ENCODE measurements around the gene MEMO1. TPM values are rescaled to one million over a fixed set of nuclear protein-coding genes. Genes with fewer than 3 reads are reported as not detected.

The MEMO1 gene
- total and polyA plus RNA-seq, 2 of the 4 experiments (the other 2 are of a cell fraction): 23.7 to 49.7 TPM

DNA sequence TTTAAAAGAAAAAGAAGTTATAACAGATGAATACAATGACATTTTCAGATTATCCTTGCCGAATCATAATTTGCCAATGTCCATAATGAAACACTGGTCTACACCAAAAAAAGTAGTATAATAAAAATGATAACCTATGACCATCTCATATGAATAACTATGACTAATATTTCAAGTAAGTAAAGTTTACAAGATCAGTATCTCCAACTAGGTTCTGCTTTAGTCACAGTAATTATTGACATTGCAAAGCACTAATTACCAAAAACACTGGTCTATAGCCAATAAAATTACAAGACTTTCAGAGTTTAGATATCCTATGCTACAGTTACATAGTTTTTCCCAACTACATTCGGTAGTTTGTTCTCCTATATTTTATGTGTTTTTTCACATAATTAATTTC is 136.7 kb downstream of the MEMO1 start:
- WGBS, 2 experiments (ENCODE audit: extremely low coverage in 2 of 2, insufficient read length in 1 of 2): no CpG with 5 or more reads among the region's 2 CpGs
- no peaks in the 10 kb centered on the region for H3K27me3 ChIP-seq (ENCODE audit: control insufficient read depth, insufficient read depth, low read length)
- DNase-seq (peak; percentile 5), ATAC-seq (ENCODE audit: low read depth) (no peak)
- in situ Hi-C loops (cut with MboI; ENCODE audit: low sequenced_read_pairs) (no loop called here), dilution Hi-C loops (cut with HindIII; ENCODE audit: low sequenced_read_pairs, unreplicated experiment) (no loop called here), intact Hi-C loops (cut with micrococcal nuclease) (no loop called here)
- H2BK20ac ChIP-seq (ENCODE audit: low read depth, low read length): no peak overlapping the region
- H3K4me3 ChIP-seq (ENCODE audit: insufficient read depth, low read depth, low read length): no peak overlapping the region
- H3K56ac ChIP-seq (ENCODE audit: extremely low read depth, insufficient read depth, low read length): no peak overlapping the region
- no peak overlapping the region for H4K91ac ChIP-seq (ENCODE audit: insufficient read depth, low read depth, low read length)
- peaks cover 3 to 17% of the 10 kb centered on the region in 2 experiments; a peak in 3 of 4 replicates for H3K79me1 ChIP-seq (ENCODE audit: low read depth in 1 of 2, low read length in 2 of 2)
- no TSS peak for BruUV-seq (replicated peaks)
- no peak overlapping the region for H4K5ac ChIP-seq (ENCODE audit: low read depth, low read length)
- no peak overlapping the region for H3K9ac ChIP-seq (ENCODE audit: low read depth, low read length)
- no peak overlapping the region for H2AK5ac ChIP-seq (ENCODE audit: low read depth, low read length)
- H2BK120ac ChIP-seq (ENCODE audit: low read depth, low read length): no peak overlapping the region
- 0 out of 2 replicates have a peak, but pooled peaks cover 3% of the 10 kb centered on the region for H3K9me1 ChIP-seq (ENCODE audit: insufficient read depth, low read length)
- POLR2A ChIA-PET (ENCODE audit: unreplicated experiment): no interaction called here
- H2BK5ac ChIP-seq (ENCODE audit: low read depth, low read length, poor library complexity, severe bottlenecking): no peak overlapping the region
- no peaks in the 10 kb centered on the region; the same call in 1 of the 2 replicates for H3K4me1 ChIP-seq (ENCODE audit: control insufficient read depth, insufficient read depth, low read length)
- no peak overlapping the region for H2BK15ac ChIP-seq (ENCODE audit: low read depth, low read length)
- no peak overlapping the region for H3K4me2 ChIP-seq (ENCODE audit: low read depth, low read length)
- H3K36me3 ChIP-seq (ENCODE audit: control insufficient read depth, insufficient read depth, low read length): no peaks in the 10 kb centered on the region
- TF ChIP-seq FOS (IDR thresholded peaks at IDR 0.05; ENCODE audit: low read depth, low read length) (no peak), POLR2A (IDR thresholded peaks at IDR 0.05; ENCODE audit: low read depth, low read length) (no peak), SMC3 (IDR thresholded peaks at IDR 0.05; ENCODE audit: low read depth, low read length) (no peak), RAD21 (IDR thresholded peaks at IDR 0.05; ENCODE audit: low read length) (no peak), RFX5 (IDR thresholded peaks at IDR 0.05; ENCODE audit: low read depth, low read length) (no peak)
- TF ChIP-seq, protein P1, sequence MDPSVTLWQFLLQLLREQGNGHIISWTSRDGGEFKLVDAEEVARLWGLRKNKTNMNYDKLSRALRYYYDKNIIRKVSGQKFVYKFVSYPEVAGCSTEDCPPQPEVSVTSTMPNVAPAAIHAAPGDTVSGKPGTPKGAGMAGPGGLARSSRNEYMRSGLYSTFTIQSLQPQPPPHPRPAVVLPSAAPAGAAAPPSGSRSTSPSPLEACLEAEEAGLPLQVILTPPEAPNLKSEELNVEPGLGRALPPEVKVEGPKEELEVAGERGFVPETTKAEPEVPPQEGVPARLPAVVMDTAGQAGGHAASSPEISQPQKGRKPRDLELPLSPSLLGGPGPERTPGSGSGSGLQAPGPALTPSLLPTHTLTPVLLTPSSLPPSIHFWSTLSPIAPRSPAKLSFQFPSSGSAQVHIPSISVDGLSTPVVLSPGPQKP (IDR thresholded peaks at IDR 0.05; ENCODE audit: borderline replicate concordance, low read depth, low read length): no peak
- H3K14ac ChIP-seq (replicated peaks; ENCODE audit: low read depth, low read length): no peak overlapping the region
- H2AFZ ChIP-seq (replicated peaks; ENCODE audit: low read length, poor library complexity): no peak overlapping the region
- no peak overlapping the region for H3K23ac ChIP-seq (ENCODE audit: low read depth, low read length)
- H2AK9ac ChIP-seq (replicated peaks; ENCODE audit: low read depth, low read length, poor library complexity): no peak overlapping the region
- no peak overlapping the region for H3K27ac ChIP-seq (ENCODE audit: insufficient read depth, low read length)
- H4K20me1 ChIP-seq (ENCODE audit: insufficient read depth, low read length): no peaks in the 10 kb centered on the region; the same call in 1 of the 2 replicates
- H3K9me3 ChIP-seq (ENCODE audit: control insufficient read depth, insufficient read depth, low read length): no peaks in the 10 kb centered on the region
- H3K18ac ChIP-seq (ENCODE audit: low read depth, low read length): no peak overlapping the region
- CTCF ChIA-PET: no interaction called here
- no peak overlapping the region for H3K4ac ChIP-seq (ENCODE audit: low read depth, low read length)
- no peak overlapping the region for H4K8ac ChIP-seq (ENCODE audit: low read depth in 2 of 2, low read length in 2 of 2)

All from IMR-90 (cell line).